Peyer's patch (tissue), 4 donors: ENCODE data around the gene DCLK1.

ENCODE experiments used
- POLR2A ChIP-seq, 2 donors: fragments of 450-650 bp; IDR thresholded peaks; one replicate each; pipeline ENCODE4 v1.5.1; 2017; ENCODE audit warnings: antibody characterized with exemption in 2 of 2, mild to moderate bottlenecking in 2 of 2, moderate library complexity in 2 of 2
- TF ChIP-seq, protein P1 (sequence below), 6 experiments: fragments of 450-650 bp in 4 of 6; fragments of 200-600 bp in 2 of 6; sonication (generic) in 1 of 6; IDR thresholded peaks; one replicate each; pipeline ENCODE4 v1.5.1; 2017 to 2019; ENCODE audit warnings: antibody characterized with exemption in 6 of 6, mild to moderate bottlenecking in 3 of 6, moderate library complexity in 1 of 6

DNA sequence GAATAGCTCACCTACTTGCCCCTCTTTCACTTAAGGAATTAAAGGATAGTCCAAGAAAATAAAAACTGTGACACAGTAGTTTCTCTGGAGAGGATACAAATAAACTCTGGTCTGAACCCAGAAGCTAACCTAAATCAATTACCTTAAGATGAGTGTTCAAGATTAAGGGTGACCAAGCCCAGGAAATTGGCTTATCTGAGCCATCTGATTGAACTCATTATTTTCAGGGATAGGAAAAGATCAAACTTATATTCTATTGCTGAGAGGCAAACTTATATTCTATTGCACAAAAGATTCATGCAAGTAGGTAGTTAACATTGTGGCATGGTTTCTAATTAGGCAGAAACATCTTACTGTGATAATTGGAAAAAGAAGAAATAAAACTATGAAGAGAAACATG lies 175.1 kb downstream of the DCLK1 start:
- TF ChIP-seq, protein P1, sequence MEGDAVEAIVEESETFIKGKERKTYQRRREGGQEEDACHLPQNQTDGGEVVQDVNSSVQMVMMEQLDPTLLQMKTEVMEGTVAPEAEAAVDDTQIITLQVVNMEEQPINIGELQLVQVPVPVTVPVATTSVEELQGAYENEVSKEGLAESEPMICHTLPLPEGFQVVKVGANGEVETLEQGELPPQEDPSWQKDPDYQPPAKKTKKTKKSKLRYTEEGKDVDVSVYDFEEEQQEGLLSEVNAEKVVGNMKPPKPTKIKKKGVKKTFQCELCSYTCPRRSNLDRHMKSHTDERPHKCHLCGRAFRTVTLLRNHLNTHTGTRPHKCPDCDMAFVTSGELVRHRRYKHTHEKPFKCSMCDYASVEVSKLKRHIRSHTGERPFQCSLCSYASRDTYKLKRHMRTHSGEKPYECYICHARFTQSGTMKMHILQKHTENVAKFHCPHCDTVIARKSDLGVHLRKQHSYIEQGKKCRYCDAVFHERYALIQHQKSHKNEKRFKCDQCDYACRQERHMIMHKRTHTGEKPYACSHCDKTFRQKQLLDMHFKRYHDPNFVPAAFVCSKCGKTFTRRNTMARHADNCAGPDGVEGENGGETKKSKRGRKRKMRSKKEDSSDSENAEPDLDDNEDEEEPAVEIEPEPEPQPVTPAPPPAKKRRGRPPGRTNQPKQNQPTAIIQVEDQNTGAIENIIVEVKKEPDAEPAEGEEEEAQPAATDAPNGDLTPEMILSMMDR (IDR thresholded peaks at IDR 0.05) = no peak
- no peak for TF ChIP-seq POLR2A (IDR thresholded peaks at IDR 0.05)
